Tibial nerve (tissue), 4 donors: ENCODE results near the gene ARID3A.

ENCODE experiments used
- EP300 ChIP-seq, 2 donors: sonication (generic); formaldehyde crosslinking; IDR thresholded peaks; one replicate each; pipeline ENCODE4 v1.6.1; 2017; ENCODE audit warnings: antibody characterized with exemption in 2 of 2, mild to moderate bottlenecking in 1 of 2
- TF ChIP-seq, protein P1 (sequence below), 5 experiments: fragments of 200-600 bp in 3 of 5; fragments of 450-650 bp in 2 of 5; sonication (generic) in 3 of 5; IDR thresholded peaks; one replicate each; pipeline ENCODE4 v1.5.1; 2016 to 2019; ENCODE audit warnings: antibody characterized with exemption in 5 of 5, mild to moderate bottlenecking in 3 of 5, moderate library complexity in 2 of 5

DNA sequence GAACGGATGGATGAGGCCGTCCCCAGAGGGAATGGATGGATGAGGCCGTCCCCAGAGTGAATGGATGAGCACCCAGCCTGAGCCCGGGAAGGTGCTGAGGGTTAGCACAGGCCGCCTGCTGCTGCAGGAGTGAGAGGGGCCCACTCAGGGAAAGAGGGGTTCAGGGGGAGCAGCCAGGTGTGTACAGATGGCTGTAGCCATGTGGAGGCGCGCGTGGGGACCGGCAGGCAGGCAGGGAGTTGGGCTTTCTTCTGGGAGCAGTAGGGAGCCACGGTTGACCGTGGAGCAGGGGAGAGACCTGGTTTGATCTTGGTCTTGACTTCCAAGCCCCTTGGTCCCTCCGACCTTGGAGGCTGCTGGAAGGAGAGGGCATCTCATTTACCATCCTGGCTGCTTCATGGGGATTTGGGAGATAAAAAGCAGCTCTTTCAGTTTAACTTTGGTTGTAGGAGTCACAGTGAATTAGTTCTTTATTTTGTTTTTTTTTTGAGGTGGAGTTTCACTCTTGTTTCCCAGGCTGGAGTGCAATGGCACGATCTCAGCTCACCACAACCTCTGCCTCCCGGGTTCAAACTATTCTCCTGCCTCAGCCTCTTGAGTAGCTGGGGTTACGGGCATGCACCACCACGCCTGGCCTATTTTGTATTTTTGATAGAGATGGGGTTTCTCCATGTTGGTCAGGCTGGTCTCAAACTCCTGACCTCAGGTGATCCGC is 24.7 kb downstream of the ARID3A start:
- TF ChIP-seq, protein P1, sequence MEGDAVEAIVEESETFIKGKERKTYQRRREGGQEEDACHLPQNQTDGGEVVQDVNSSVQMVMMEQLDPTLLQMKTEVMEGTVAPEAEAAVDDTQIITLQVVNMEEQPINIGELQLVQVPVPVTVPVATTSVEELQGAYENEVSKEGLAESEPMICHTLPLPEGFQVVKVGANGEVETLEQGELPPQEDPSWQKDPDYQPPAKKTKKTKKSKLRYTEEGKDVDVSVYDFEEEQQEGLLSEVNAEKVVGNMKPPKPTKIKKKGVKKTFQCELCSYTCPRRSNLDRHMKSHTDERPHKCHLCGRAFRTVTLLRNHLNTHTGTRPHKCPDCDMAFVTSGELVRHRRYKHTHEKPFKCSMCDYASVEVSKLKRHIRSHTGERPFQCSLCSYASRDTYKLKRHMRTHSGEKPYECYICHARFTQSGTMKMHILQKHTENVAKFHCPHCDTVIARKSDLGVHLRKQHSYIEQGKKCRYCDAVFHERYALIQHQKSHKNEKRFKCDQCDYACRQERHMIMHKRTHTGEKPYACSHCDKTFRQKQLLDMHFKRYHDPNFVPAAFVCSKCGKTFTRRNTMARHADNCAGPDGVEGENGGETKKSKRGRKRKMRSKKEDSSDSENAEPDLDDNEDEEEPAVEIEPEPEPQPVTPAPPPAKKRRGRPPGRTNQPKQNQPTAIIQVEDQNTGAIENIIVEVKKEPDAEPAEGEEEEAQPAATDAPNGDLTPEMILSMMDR (IDR thresholded peaks at IDR 0.05) = no peak
- TF ChIP-seq EP300 (IDR thresholded peaks at IDR 0.05) = no peak
